Fibroblast of lung (primary cell): ENCODE data around the gene ANKRD61.

ENCODE experiments used
- CTCF ChIP-seq, 2 donors: IDR thresholded peaks in 1 of 2; conservative IDR thresholded peaks in 1 of 2; 1 replicate in 1 of 2; 2 replicates in 1 of 2; pipeline ENCODE4 v1.5.1; 2011 to 2012; ENCODE audit warnings: low read length in 2 of 2, control low read depth in 1 of 2, inconsistent platforms in 1 of 2, low read depth in 1 of 2, mild to moderate bottlenecking in 1 of 2
- EZH2 ChIP-seq: IDR thresholded peaks from 2 replicates; pipeline ENCODE4 v1.5.1; 2012; ENCODE audit warnings: low read length, control low read depth, mild to moderate bottlenecking; ENCODE audit errors: missing control alignments

- TF ChIP-seq EZH2 (no peak), CTCF (conservative IDR thresholded peaks at IDR 0.05 in 1 of 2, IDR thresholded peaks at IDR 0.05 in 1 of 2; ENCODE audit: low read depth in 1 of 2, low read length in 2 of 2) (no peak)
These were observed 10.5 kb upstream of the ANKRD61 start for GRCh38 chr7:6020371-6021286.
